Gastroesophageal sphincter (tissue), 4 donors: ENCODE results near the gene HOXB6. TPM values are rescaled to one million over a fixed set of nuclear protein-coding genes. Genes with fewer than 3 reads are reported as not detected.

Source experiments
- ATAC-seq: fragments of 150-250 bp; one replicate; pipeline ENCODE4 v1.9.1; 2016; ENCODE audit warnings: mild to moderate bottlenecking, moderate library complexity
- H3K27ac ChIP-seq, 4 donors: fragments of 200-600 bp; sonication (generic) in 3 of 4; 1 replicate in 3 of 4; 2 replicates in 1 of 4; pipeline ENCODE4 v1.5.1; 2016 to 2019
- H3K27me3 ChIP-seq: fragments of 200-600 bp; sonication (generic); one replicate; pipeline ENCODE4 v1.5.1; 2019
- H3K36me3 ChIP-seq, 2 donors: fragments of 200-600 bp; sonication (generic); one replicate each; pipeline ENCODE4 v1.5.1; 2019; ENCODE audit warnings: control low read depth in 1 of 2
- H3K4me1 ChIP-seq, 3 donors: fragments of 200-600 bp; sonication (generic); 1 replicate in 2 of 3; 2 replicates in 1 of 3; pipeline ENCODE4 v1.5.1; 2016 to 2019; ENCODE audit warnings: control low read depth in 2 of 3
- H3K4me3 ChIP-seq, 2 donors: fragments of 200-600 bp; sonication (generic); one replicate each; pipeline ENCODE4 v1.5.1; 2019; ENCODE audit warnings: mild to moderate bottlenecking in 1 of 2, moderate library complexity in 1 of 2
- H3K9me3 ChIP-seq, 3 donors: fragments of 200-600 bp; sonication (generic); one replicate each; pipeline ENCODE4 v1.5.1; 2017 to 2019; ENCODE audit warnings: control low read depth in 2 of 3
- CTCF ChIP-seq, 4 experiments: fragments of 200-600 bp in 2 of 4; fragments of 450-650 bp in 2 of 4; sonication (generic) in 1 of 4; IDR thresholded peaks; one replicate each; pipeline ENCODE4 v1.5.1; 2017 to 2019; ENCODE audit warnings: antibody characterized with exemption in 4 of 4, mild to moderate bottlenecking in 2 of 4, moderate library complexity in 2 of 4
- EP300 ChIP-seq: sonication (generic); formaldehyde crosslinking; IDR thresholded peaks from one replicate; pipeline ENCODE4 v1.6.1; 2017; ENCODE audit warnings: antibody characterized with exemption, mild to moderate bottlenecking
- POLR2A ChIP-seq, 2 donors: fragments of 450-650 bp; IDR thresholded peaks; one replicate each; pipeline ENCODE4 v1.6.1; 2017; ENCODE audit warnings: antibody characterized with exemption in 2 of 2, mild to moderate bottlenecking in 2 of 2, moderate library complexity in 1 of 2
- POLR2AphosphoS5 ChIP-seq: sonication (generic); formaldehyde crosslinking; IDR thresholded peaks from one replicate; pipeline ENCODE4 v1.6.1; 2017; ENCODE audit warnings: antibody characterized with exemption
- WGBS, 2 donors: methylation state at CpG; one replicate each; pipeline ENCODE4 v1.1.5; 2018; ENCODE audit warnings: low coverage in 1 of 2; 5-methylcytosine and 5-hydroxymethylcytosine counted together
- total RNA-seq, 4 donors: library from RNA; depleted of rRNA; stranded (reverse); fragments of >200 nt; gene quantifications; one replicate each; pipeline ENCODE4 v1.1.0, GENCODE V29; 2016

Gene HOXB6
- total RNA-seq, 4 donors from 2014 or later: 4.9 to 40.1 (median 5.1) TPM

- Histone ChIP-seq H3K36me3 (no peaks in the 10 kb centered on the region), H3K4me3 (no peak overlapping the region), H3K4me1 (peaks cover 8 to 100% (median 57%) of the 10 kb centered on the region in 3 donors), H3K27ac (peak overlapping the region; percentile 97 to 98 (median 97)), H3K27me3 (no peaks in the 10 kb centered on the region), H3K9me3 (no peaks in the 10 kb centered on the region)
- no peak for TF ChIP-seq CTCF (IDR thresholded peaks at IDR 0.05)
- TF ChIP-seq POLR2A (IDR thresholded peaks at IDR 0.05): no peak
- no peak for TF ChIP-seq POLR2AphosphoS5
- TF ChIP-seq EP300: no peak
- 0% methylated on average over 1 of the region's 2 CpGs; no CpG with 5 or more reads in 1 of the 2 donors for WGBS, 2 donors
- ATAC-seq: no peak
These were observed 38.1 kb downstream of the HOXB6 start for GRCh38 chr17:48566717-48567116.

- peaks cover 5 to 100% (median 63%) of the 10 kb centered on the region in 3 donors for H3K4me1 ChIP-seq
- no peaks in the 10 kb centered on the region for H3K27me3 ChIP-seq
- ATAC-seq: no peak
- peak overlapping the region in 3 of 4 donors; percentile 97 to 98 (median 97) for H3K27ac ChIP-seq
- no peak overlapping the region for H3K4me3 ChIP-seq
- WGBS, 2 donors: 55 to 70% methylated on average over 4 of the region's 4 CpGs
- no peak for TF ChIP-seq POLR2A (IDR thresholded peaks at IDR 0.05)
- no peaks in the 10 kb centered on the region for H3K36me3 ChIP-seq
- no peaks in the 10 kb centered on the region for H3K9me3 ChIP-seq
These were observed 38.7 kb downstream of the HOXB6 start for GRCh38 chr17:48565925-48566710.

GRCh38 chr17:48565022-48565554, 39.7 kb downstream of the HOXB6 start:
- Histone ChIP-seq H3K36me3 (no peaks in the 10 kb centered on the region), H3K27ac (peak overlapping the region in 3 of 4 donors; percentile 97 to 98 (median 97)), H3K9me3 (no peaks in the 10 kb centered on the region), H3K4me3 (peak overlapping the region in 1 of 2 donors; percentile 63), H3K27me3 (no peaks in the 10 kb centered on the region), H3K4me1 (peaks cover 5 to 100% (median 69%) of the 10 kb centered on the region in 3 donors)
- 60 to 100% methylated on average over 1 to 2 of the region's 2 CpGs for WGBS, 2 donors
- no peak for TF ChIP-seq POLR2AphosphoS5
- no peak for TF ChIP-seq POLR2A (IDR thresholded peaks at IDR 0.05)
- no peak for TF ChIP-seq CTCF (IDR thresholded peaks at IDR 0.05)
- TF ChIP-seq EP300: no peak
- ATAC-seq: no peak

- ATAC-seq: peak; percentile 66
- Histone ChIP-seq H3K4me1 (peaks cover 5 to 100% (median 73%) of the 10 kb centered on the region in 3 donors), H3K4me3 (peak overlapping the region; percentile 43 to 63), H3K27ac (peak overlapping the region; percentile 68 to 98 (median 97)), H3K9me3 (no peaks in the 10 kb centered on the region), H3K27me3 (no peaks in the 10 kb centered on the region), H3K36me3 (no peaks in the 10 kb centered on the region)
- no peak for TF ChIP-seq EP300
- TF ChIP-seq POLR2AphosphoS5: peak; percentile 45
- TF ChIP-seq POLR2A (IDR thresholded peaks at IDR 0.05): peak in 1 of 2 donors; percentile 26
- TF ChIP-seq CTCF (IDR thresholded peaks at IDR 0.05): peak in 1 of 4 experiments; percentile 13
- WGBS, 2 donors: 3% methylated on average over 9 to 17 of the region's 73 CpGs
These were observed 40.4 kb downstream of the HOXB6 start for GRCh38 chr17:48564188-48565021.

GRCh38 chr17:48563867-48564187, 41.0 kb downstream of the HOXB6 start:
- Histone ChIP-seq H3K9me3 (no peaks in the 10 kb centered on the region), H3K27me3 (no peaks in the 10 kb centered on the region), H3K4me1 (peaks cover 5 to 100% (median 74%) of the 10 kb centered on the region in 3 donors), H3K36me3 (no peaks in the 10 kb centered on the region), H3K27ac (peak overlapping the region; percentile 68 to 98 (median 97)), H3K4me3 (peak overlapping the region; percentile 43 to 63)
- 10% methylated on average over 4 of the region's 10 CpGs; no CpG with 5 or more reads in 1 of the 2 donors for WGBS, 2 donors
- no peak for TF ChIP-seq POLR2A (IDR thresholded peaks at IDR 0.05)
- no peak for TF ChIP-seq CTCF (IDR thresholded peaks at IDR 0.05)
- no peak for TF ChIP-seq EP300
- no peak for TF ChIP-seq POLR2AphosphoS5
- no peak for ATAC-seq
